HuH-7 (cell line): Measurements from ENCODE around the gene KMT2C.
"Not testable (repeated sequence)": the region's sequence is repeated elsewhere in the genome, so short reads cannot be mapped to it uniquely, and the experiment has no call there.

Experiments used
- DNase-seq: peaks from one replicate; pipeline ENCODE4 v3.0.0; 2011; ENCODE audit warnings: low spot score

KMT2C gene

DNA sequence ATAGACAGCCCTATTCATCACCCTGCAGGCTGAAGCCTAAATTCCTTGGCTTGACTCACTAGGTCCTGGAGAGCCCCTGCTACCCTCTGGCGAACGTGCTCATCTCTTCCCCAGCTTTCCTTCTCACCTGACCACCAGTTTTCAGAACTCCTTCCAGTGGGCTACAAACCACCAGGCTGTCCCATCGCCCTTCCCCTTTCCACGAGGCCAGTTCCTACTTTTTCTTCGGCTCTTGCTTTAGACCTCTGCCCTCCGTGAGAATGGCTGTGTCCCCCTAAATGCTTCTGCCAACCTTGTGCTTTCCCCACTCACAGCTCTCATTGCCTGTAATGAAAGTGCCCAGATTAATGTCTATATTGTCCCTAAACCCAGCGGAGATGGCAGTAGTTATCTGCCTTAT lies 5.4 kb upstream of the KMT2C start:
- DNase-seq = not testable (repeated sequence)

DNA sequence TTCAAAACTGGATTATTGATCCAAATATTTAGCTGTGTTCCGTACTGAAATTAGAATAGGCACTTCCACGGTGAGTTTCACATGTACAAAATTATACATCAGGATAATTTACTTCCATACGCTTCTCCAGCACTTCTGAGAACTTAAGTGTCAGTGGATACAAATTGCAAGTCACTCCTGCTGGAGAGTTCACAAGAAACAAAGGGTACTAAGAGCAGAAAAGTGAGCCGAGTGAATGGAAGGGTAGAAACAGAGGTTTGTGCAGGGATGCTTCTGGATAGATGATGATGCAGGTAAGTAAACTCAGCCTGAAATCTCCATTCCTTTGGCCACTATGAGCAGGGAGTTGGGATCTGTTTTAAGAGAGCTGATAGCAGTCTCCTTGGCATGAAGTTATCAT lies 2.2 kb upstream of the KMT2C start:
- not testable (repeated sequence) for DNase-seq

DNA sequence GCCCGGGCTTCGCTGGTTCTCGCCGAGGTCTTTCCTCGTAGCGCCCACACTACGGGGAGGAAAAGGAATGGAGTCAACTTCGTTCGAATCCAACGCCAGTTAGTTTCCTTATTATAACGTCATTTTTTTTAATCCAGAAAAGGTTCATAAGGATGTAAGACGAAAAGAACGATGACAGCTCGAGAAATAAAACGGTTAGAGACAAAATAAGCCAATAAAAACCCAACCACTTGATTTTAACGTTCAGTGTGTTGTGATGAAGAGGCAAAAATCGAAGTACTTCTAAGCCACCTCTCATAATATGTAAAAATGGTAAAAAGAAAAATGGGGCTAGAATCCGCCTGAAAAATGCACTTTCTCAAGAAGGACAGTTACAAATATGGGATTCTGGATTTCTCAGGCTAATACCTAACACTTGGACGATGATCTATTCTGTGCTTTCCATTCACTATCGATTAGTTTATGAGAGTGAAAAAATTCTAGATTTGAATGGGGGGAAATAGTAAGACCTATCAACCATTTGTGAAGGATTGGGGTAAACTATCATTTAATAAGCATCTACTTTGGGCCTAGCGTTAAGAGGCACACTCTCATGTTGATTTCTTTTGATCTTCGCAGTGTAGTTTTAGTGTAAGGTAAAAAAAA lies 1.2 kb upstream of the KMT2C start:
- DNase-seq = not testable (repeated sequence)

- peak; percentile 85 for DNase-seq
These were observed 518 bp upstream of the KMT2C start for GRCh38 chr7:152436111-152436930.

- peak; percentile 32 for DNase-seq
These were observed 1.1 kb downstream of the KMT2C start for GRCh38 chr7:152434511-152435383.

GRCh38 chr7:152433721-152434490 lies 1.9 kb downstream of the KMT2C start:
- DNase-seq = not testable (repeated sequence)

GRCh38 chr7:152432735-152433134 lies 3.1 kb downstream of the KMT2C start:
- DNase-seq = not testable (repeated sequence)

DNA sequence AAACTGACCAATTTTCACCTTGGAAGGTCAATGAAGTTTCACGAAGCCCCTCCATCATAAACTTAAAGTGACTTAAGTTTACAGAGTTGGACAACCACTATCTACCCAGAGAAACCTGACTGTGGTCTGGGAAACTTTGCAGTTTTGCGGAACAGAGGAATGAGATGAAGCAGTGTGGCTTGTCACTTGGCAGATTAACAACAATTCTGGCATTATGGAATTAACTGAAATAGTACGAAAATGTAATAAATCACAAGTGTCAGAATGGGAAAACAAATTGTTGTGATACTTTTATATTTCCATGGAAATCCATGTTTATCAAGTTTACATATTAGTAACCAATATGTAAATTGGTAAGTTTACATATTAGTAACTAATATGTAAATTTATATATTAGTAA lies 4.9 kb downstream of the KMT2C start:
- DNase-seq = no peak

DNA sequence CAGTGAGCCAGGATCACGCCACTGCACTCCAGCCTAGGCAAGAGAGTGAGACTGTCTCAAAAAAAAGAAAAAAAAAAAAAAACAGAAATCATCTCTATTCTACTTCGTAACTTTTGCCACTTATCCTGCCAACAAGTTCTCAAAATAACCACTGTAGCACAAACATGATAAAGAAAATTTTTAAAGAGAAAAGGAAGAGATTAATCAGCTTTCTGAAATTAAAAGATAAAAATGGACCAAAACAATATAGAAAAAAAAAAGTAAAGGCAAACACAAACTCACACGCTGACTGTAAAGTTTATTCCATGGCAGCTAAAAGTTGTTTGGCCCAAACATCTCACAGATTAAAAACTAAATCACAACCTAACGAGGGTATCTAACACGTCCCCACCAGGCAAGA lies 5.7 kb downstream of the KMT2C start:
- not testable (repeated sequence) for DNase-seq

DNA sequence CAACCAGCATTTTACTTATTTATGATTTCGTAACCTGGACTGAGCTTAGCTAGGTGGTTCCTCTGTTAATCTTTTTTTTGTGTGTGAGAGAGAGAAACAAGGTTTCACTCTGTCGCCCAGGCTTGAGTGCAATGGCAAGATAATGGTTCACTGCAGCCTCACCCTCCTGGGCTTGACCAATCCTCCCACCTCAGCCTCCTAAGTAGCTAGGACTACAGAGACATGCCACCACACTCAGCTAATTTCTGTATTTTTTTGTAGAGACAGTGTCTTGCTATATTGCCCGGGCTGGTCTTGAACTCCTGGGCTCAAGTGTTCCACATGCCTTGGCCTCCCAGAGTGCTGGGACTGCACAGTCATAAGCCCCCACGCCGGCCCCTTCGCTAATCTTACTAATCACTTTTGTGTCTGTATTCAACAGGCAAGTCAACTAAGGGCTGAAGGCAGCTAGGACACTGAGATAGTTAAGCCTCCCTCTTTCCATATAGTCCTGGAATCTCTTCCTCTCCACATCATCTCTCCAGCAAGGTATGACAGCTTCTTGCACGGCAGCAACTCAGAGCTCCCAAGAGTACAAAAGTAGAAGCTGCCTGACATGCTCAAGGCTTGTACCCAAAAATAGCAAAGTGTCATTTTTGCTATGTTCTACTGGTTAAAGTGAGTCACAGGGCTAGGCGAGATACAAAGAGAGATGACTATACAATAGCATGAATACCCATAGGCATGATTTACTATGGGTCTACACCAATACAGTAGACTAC lies 11.3 kb downstream of the KMT2C start:
- no peak for DNase-seq

DNA sequence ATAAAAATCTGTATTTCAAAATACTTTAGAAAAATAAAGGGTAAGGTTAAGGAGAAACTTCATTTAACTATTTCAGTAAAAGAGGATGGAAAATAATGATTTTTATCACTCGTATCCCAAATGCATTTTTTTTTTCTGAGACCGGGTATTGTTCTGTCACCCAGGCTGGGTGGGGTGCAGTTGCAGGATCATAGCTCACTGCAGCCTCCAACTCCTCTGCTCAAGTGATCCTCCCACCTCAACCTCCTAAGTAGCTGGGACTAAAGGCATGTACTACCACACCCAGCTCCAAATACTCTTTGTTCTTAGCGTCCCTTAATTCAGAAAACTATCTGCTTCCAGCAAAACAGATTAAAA lies 11.8 kb downstream of the KMT2C start:
- no peak for DNase-seq

DNA sequence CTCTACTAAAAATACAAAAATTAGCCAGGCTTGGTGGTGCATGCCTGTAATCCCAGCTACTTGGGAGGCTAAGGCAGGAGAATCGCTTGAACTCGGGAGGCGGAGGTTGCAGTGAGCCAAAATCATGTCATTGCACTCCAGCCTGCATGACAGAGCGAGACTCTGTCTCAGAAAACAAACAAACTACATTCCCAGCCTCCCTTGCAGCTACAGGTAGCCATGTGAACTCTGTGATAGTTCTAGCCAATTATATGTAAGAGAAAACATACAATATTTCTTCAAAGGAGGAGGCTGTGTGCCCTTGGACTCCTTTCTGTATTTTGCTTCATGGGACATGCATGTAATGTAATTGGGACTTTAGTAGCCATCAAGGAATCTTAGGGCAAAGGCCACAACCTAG lies 12.6 kb downstream of the KMT2C start:
- not testable (repeated sequence) for DNase-seq

GRCh38 chr7:152420950-152421349 lies 14.9 kb downstream of the KMT2C start:
- not testable (repeated sequence) for DNase-seq

DNA sequence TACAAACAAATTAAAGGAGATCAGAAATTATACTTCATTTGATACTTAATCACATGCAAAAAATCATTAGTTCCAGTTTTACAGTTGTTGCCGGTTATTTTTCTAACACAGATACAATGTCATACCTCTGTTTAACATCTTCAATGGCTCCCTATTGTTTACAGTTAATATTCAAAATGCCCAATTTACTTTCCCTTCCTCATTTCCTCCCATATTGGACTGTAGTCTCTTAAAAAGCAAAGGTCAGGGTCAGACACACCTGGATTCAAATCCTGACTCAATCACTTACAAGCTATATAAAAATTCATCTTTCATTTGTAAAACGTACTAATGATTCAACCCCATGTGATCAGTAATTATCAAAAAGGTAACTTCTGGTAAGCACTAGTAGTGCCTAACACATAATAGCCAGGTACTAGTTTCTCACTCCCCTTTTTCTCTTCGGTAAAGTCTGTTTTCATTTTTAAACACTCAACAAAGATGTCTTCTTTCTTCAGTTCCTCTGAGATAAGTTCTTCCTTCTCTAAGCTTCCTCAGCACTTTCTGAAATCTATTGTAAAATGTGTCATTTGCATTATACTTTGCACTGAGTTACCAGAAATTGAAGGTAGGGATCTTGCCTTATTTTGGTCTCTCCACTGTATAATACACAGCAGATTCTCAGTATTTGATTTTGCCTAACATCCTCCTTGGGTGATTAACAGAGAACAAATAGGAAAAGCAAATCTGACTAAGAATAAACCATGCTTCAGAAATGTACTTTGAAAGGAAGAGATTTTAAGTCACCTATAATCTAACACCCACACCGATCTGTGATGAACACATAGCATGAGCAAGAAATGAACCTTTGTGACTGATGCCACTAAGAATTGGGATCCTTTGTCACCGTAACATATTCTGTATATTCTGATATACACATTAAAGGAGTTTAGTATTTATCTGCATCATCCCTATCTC lies 16.1 kb downstream of the KMT2C start:
- no peak for DNase-seq

DNA sequence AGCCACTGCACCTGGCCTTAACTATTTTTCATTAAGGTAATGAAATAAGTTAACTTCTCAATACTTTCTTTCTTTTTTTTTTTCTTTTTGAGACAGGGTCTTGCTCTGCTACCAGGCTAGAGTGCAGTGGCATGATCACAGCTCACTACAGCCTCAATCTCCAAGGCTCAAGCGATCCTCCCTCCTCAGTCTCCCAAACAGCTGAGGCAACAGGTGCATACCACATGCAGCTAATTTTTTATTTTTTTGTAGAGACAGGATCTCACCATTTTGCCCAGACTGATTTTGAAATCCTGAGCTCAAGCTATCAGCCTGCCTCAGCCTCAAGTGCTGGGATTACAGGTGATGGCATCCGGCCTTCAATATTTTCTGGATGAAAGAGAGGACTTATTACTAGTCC lies 21.0 kb downstream of the KMT2C start:
- no peak for DNase-seq

GRCh38 chr7:152411389-152411788 lies 24.4 kb downstream of the KMT2C start:
- DNase-seq = no peak

- no peak for DNase-seq
These were observed 29.3 kb downstream of the KMT2C start for GRCh38 chr7:152406491-152406890.

DNA sequence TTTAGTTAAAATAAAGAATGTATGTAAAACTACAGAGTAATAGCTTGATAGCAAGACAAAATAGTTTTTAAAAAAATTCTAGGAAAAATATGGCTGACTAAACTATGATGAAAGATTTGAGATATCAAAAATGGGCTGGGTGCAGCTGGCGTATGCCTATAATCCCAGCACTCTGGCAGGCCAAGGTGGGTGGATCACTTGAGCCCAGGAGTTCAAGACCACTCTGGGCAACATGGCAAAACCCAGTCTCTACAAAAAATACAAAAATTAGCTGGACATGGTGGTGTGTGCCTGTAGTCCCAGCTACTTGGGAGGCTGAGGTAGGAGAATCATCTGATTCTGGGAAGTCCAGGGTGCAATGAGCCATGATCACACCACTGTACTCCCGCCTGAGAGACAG lies 29.8 kb downstream of the KMT2C start:
- DNase-seq = not testable (repeated sequence)

DNA sequence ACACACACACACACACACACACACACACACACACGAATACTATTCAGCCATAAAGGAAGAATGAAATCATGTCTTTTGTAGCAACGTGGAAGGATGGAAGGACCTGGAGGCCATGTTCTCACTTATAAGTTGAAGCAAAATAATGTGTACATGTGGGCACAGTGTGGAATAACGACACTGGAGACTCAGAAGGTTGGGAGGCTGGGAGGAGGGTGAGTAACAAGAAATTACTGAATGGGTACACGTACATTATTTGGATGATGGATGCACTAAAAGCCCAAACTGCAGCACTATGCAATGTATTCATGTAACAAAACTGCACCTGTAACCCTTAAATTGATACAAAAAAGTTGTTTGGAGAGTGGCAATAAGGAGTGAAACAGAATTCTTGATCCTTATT lies 32.1 kb downstream of the KMT2C start:
- no peak for DNase-seq
